H9 (cell line): ENCODE data around the gene RAD50. TPM values are rescaled to one million over a fixed set of nuclear protein-coding genes. Genes with fewer than 3 reads are reported as not detected.

ENCODE experiments used
- DNase-seq: peaks from one replicate; pipeline ENCODE4 v3.0.0-alpha.2; 2017
- H2AFZ ChIP-seq: one replicate; pipeline ENCODE4 v1.6.1; 2013; ENCODE audit warnings: mild to moderate bottlenecking, low read length, control low read depth, moderate library complexity
- H2AK5ac ChIP-seq: 2 replicates; pipeline ENCODE4 v1.6.1; 2013; ENCODE audit warnings: low read length, control low read depth, mixed read lengths; ENCODE audit not compliant: insufficient read length
- H2BK120ac ChIP-seq: one replicate; pipeline ENCODE4 v1.6.1; 2013; ENCODE audit warnings: low read depth, mild to moderate bottlenecking, low read length, control low read depth, inconsistent platforms; ENCODE audit not compliant: poor library complexity, severe bottlenecking
- H2BK12ac ChIP-seq: 2 replicates; pipeline ENCODE4 v1.6.1; 2013; ENCODE audit warnings: low read length, control low read depth, mixed read lengths, low read depth; ENCODE audit not compliant: insufficient read length
- H2BK15ac ChIP-seq: 2 replicates; pipeline ENCODE4 v1.6.1; 2013; ENCODE audit warnings: low read depth, low read length, control low read depth
- H2BK20ac ChIP-seq: one replicate; pipeline ENCODE4 v1.6.1; 2013; ENCODE audit warnings: low read depth, mild to moderate bottlenecking, low read length, control low read depth, inconsistent platforms; ENCODE audit not compliant: poor library complexity, severe bottlenecking
- H2BK5ac ChIP-seq: 2 replicates; pipeline ENCODE4 v1.6.1; 2013; ENCODE audit warnings: low read length, control low read depth, mixed read lengths; ENCODE audit not compliant: insufficient read length
- H3K14ac ChIP-seq: 2 replicates; pipeline ENCODE4 v1.6.1; 2013; ENCODE audit warnings: low read length, control low read depth; ENCODE audit not compliant: insufficient read depth
- H3K18ac ChIP-seq: 2 replicates; pipeline ENCODE4 v1.6.1; 2013; ENCODE audit warnings: low read depth, mild to moderate bottlenecking, mixed read lengths, low read length, control low read depth; ENCODE audit not compliant: insufficient read length
- H3K23ac ChIP-seq: 2 replicates; pipeline ENCODE4 v1.6.1; 2013; ENCODE audit warnings: low read length, control low read depth, mixed read lengths, low read depth; ENCODE audit not compliant: insufficient read length
- H3K23me2 ChIP-seq: 2 replicates; pipeline ENCODE4 v1.6.1; 2013; ENCODE audit warnings: low read depth, mild to moderate bottlenecking, mixed read lengths, low read length, control low read depth; ENCODE audit not compliant: insufficient read length, poor library complexity, severe bottlenecking
- H3K27ac ChIP-seq: 2 replicates; pipeline ENCODE4 v1.5.1; 2013; ENCODE audit warnings: low read length, control low read depth, mixed read lengths, low read depth; ENCODE audit not compliant: insufficient read length
- H3K27me3 ChIP-seq: 2 replicates; pipeline ENCODE4 v1.6.1; 2013; ENCODE audit warnings: low read length, control low read depth, inconsistent platforms; ENCODE audit not compliant: insufficient read depth
- H3K4ac ChIP-seq: 2 replicates; pipeline ENCODE4 v1.6.1; 2013; ENCODE audit warnings: low read depth, mild to moderate bottlenecking, control low read depth, inconsistent platforms, low read length, moderate library complexity
- H3K4me1 ChIP-seq: 2 replicates; pipeline ENCODE4 v1.6.1; 2013; ENCODE audit warnings: low read length, control low read depth, inconsistent platforms; ENCODE audit not compliant: insufficient read depth
- H3K4me2 ChIP-seq: 2 replicates; pipeline ENCODE4 v1.6.1; 2013; ENCODE audit warnings: low read length, control low read depth, mixed read lengths; ENCODE audit not compliant: insufficient read length, insufficient read depth
- H3K56ac ChIP-seq: 2 replicates; pipeline ENCODE4 v1.6.1; 2013; ENCODE audit warnings: low read depth, mild to moderate bottlenecking, mixed read lengths, low read length, control low read depth; ENCODE audit not compliant: insufficient read length
- H3K79me1 ChIP-seq: 2 replicates; pipeline ENCODE4 v1.6.1; 2013; ENCODE audit warnings: low read depth, mild to moderate bottlenecking, moderate library complexity, low read length, control low read depth, inconsistent platforms; ENCODE audit not compliant: insufficient read depth, poor library complexity, severe bottlenecking
- H3K79me2 ChIP-seq: 2 replicates; pipeline ENCODE4 v1.6.1; 2013; ENCODE audit warnings: low read length, control low read depth, inconsistent platforms; ENCODE audit not compliant: insufficient read depth
- H3K9ac ChIP-seq: 2 replicates; pipeline ENCODE4 v1.6.1; 2013; ENCODE audit warnings: low read length, control low read depth, mixed read lengths; ENCODE audit not compliant: insufficient read length; ENCODE audit errors: extremely low read depth
- H3K9me3 ChIP-seq: one replicate; pipeline ENCODE4 v1.6.1; 2013; ENCODE audit warnings: low read depth, low read length, inconsistent platforms; ENCODE audit not compliant: control insufficient read depth
- H3T11ph ChIP-seq: one replicate; pipeline ENCODE4 v1.6.1; 2013; ENCODE audit warnings: mild to moderate bottlenecking, low read length, control low read depth, inconsistent platforms
- H4K20me1 ChIP-seq: one replicate; pipeline ENCODE4 v1.6.1; 2013; ENCODE audit not compliant: control insufficient read depth, insufficient read length, insufficient read depth
- H4K5ac ChIP-seq: 2 replicates; pipeline ENCODE4 v1.6.1; 2013; ENCODE audit warnings: low read depth, mild to moderate bottlenecking, mixed read lengths, low read length, control low read depth; ENCODE audit not compliant: insufficient read length
- H4K8ac ChIP-seq: replicated peaks from 2 replicates; pipeline ENCODE4 v1.6.1; 2013; ENCODE audit warnings: low read length, control low read depth, mixed read lengths, low read depth; ENCODE audit not compliant: insufficient read length
- H4K91ac ChIP-seq: 2 replicates; pipeline ENCODE4 v1.6.1; 2013; ENCODE audit warnings: low read depth, mild to moderate bottlenecking, moderate library complexity, mixed read lengths, low read length, control low read depth; ENCODE audit not compliant: insufficient read length
- H3K27ac Mint-ChIP-seq, 3 experiments: 2 replicates in 2 of 3; 3 replicates in 1 of 3; pipeline ENCODE4 v1.8.0; 2020 to 2021; ENCODE audit warnings: mixed read lengths in 3 of 3, mild to moderate bottlenecking in 1 of 3, moderate library complexity in 1 of 3
- H3K27me3 Mint-ChIP-seq: 2 replicates; pipeline ENCODE4 v1.8.0; 2021; ENCODE audit warnings: low read depth, mild to moderate bottlenecking, moderate library complexity, mixed read lengths
- H3K36me3 Mint-ChIP-seq, 3 experiments: 2 replicates in 2 of 3; 3 replicates in 1 of 3; pipeline ENCODE4 v1.8.0; 2020 to 2021; ENCODE audit warnings: low read depth in 3 of 3, mixed read lengths in 3 of 3; ENCODE audit not compliant: insufficient read depth in 1 of 3
- H3K4me1 Mint-ChIP-seq, 2 experiments: 2 replicates each; pipeline ENCODE4 v1.8.0; 2020; ENCODE audit warnings: mixed read lengths in 2 of 2
- H3K4me3 Mint-ChIP-seq, 2 experiments: 2 replicates in 1 of 2; 3 replicates in 1 of 2; pipeline ENCODE4 v1.8.0; 2020 to 2021; ENCODE audit warnings: mild to moderate bottlenecking in 2 of 2, mixed read lengths in 2 of 2, moderate library complexity in 1 of 2
- H3K9me3 Mint-ChIP-seq, 2 experiments: 2 replicates in 1 of 2; 3 replicates in 1 of 2; pipeline ENCODE4 v1.8.0; 2020; ENCODE audit warnings: mild to moderate bottlenecking in 2 of 2, mixed read lengths in 2 of 2, moderate library complexity in 1 of 2
- CTCF ChIP-seq: fragments of 200-600 bp; sonication (generic); conservative IDR thresholded peaks from 3 replicates; pipeline ENCODE4 v1.8.0; 2021; ENCODE audit warnings: antibody characterized with exemption, mild to moderate bottlenecking
- WGBS: extraction: QIAGEN DNeasy Blood & Tissue Kit; methylation state at CpG from one replicate; pipeline ENCODE4 v1.1.7; 2013; ENCODE audit warnings: missing lambda C conversion rate, low lambda C conversion rate, mixed read lengths; ENCODE audit not compliant: insufficient read length; ENCODE audit errors: extremely low coverage; 5-methylcytosine and 5-hydroxymethylcytosine counted together
- total RNA-seq: library from RNA; stranded (reverse); gene quantifications from 2 replicates; pipeline ENCODE4 v1.2.1, GENCODE V29; 2021

RAD50 gene
- total RNA-seq, 1 experiment from 2014 or later = 46.1 TPM

GRCh38 chr5:132661231-132662003, 104.6 kb downstream of the RAD50 start:
- H3K36me3 Mint-ChIP-seq = no peaks in the 10 kb centered on the region

More at GRCh38 chr5:132661231-132662003, 104.6 kb downstream of the RAD50 start:
- Histone ChIP-seq H2BK15ac (no peak overlapping the region), H3K9me3 (no peaks in the 10 kb centered on the region), H4K5ac (no peak overlapping the region), H2BK12ac (no peak overlapping the region), H2AK5ac (no peak overlapping the region), H3K4me1 (no peaks in the 10 kb centered on the region), H3K4ac (no peak overlapping the region), H4K91ac (no peak overlapping the region), H2BK120ac (no peak overlapping the region), H2BK5ac (no peak overlapping the region), H3K23me2 (no peaks in the 10 kb centered on the region), H3K27me3 (peaks cover 2% of the 10 kb centered on the region; the same call in 1 of the 2 replicates), H2BK20ac (no peak overlapping the region), H3K79me1 (no peaks in the 10 kb centered on the region), H3T11ph (no peak overlapping the region), H3K4me2 (no peak overlapping the region), H4K8ac (no peak overlapping the region), H4K20me1 (no peaks in the 10 kb centered on the region), H3K79me2 (no peaks in the 10 kb centered on the region), H3K9ac (no peak overlapping the region), H2AFZ (no peak overlapping the region), H3K18ac (no peak overlapping the region), H3K23ac (no peak overlapping the region), H3K27ac (no peak overlapping the region), H3K14ac (no peak overlapping the region), H3K56ac (no peak overlapping the region)
- Mint-ChIP-seq H3K27me3 (peaks cover 25% of the 10 kb centered on the region), H3K27ac (peak overlapping the region in 1 of 3 experiments; percentile 68; a peak in 2 of 7 replicates), H3K4me1 (peaks cover 13 to 27% of the 10 kb centered on the region in 2 experiments), H3K4me3 (no peak overlapping the region), H3K9me3 (peaks cover 0 to 3% of the 10 kb centered on the region in 2 experiments; a peak in 2 of 5 replicates)
- WGBS = no CpG with 5 or more reads among the region's 12 CpGs
- no peak for DNase-seq
- no peak for TF ChIP-seq CTCF
